ENCODE data around the gene TMC1.

TMC1 gene

GRCh38 chr9:72703574-72703973, 182.2 kb downstream of the TMC1 start:
- Mint-ChIP-seq H3K27ac (no peak overlapping the region), H3K9me3 (no peaks in the 10 kb centered on the region), H3K36me3 (no peaks in the 10 kb centered on the region), H3K4me3 (no peak overlapping the region), H3K4me1 (no peaks in the 10 kb centered on the region), H3K27me3 (no peaks in the 10 kb centered on the region)

DNA sequence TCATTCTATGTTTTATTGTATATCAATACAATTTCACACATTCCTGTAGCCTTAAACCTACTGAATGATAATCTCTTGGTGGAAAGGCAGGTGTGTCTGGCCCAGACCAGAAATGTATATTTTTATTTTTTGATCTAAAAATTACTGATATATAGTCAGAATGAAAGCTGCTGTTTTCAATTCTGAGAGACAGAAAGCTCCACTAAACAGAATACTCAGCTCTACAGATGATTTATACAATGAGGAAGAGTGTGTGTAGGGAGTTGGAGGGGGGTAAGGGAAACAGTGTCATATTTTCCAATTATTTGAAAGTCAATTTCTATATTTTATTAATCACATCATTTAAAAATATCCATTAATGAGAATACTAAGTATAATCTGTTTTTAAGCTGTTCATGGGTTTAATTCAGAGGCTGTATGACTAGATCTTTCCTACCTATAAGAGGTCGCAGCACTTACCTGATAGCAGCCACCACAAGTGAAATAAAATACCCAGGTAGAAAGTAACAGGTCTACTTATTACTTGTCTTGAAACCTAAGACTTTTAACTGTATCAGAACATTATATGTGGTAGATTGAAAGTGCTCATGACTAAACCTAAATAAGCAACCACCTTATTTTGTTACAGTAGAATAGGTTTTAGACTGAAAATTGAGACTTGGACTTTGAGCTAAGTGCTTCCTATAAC, 183.4 kb downstream of the TMC1 start:
- Mint-ChIP-seq H3K36me3 (no peaks in the 10 kb centered on the region), H3K4me1 (no peaks in the 10 kb centered on the region), H3K27ac (no peak overlapping the region), H3K27me3 (no peaks in the 10 kb centered on the region), H3K4me3 (no peak overlapping the region), H3K9me3 (no peaks in the 10 kb centered on the region)

DNA sequence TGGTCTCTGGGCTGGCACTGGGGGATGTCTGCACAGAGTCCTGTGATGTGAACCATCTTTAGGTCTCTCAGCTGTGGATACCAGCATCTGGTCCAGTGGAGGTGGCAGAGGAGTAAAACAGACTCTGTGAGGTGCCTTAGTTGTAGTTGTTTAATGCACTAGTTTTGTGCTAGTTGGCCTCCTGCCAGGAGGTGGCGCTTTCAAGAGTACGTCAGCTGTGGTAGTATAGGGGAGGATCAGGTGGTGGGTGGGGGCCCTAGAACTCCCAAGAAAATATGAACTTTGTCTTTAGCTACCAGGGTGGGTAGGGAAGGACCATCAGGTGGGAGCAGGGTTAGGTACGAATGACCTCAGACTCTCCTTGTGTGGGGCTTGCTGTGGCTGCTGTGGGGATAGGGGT, 197.1 kb downstream of the TMC1 start:
- no peaks in the 10 kb centered on the region for H3K4me1 Mint-ChIP-seq

DNA sequence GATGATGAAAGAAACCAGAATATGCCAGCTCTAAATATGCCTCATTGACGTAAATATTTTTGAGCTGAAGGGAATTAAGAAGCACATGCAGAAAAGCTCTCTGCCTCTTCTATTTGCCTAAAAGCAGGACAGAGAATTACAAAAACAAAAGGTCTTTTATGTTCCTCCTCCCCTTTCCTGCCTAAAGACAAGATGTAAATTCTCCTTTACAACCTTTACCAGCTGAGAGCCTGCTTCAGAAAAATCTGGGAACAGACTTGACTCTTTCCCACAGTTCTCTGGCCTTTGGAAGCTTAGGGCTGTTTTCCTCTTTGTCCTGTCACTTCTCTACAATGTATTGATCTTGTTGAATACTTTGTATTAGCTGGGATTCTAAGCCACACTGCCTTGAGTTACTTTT, 199.7 kb downstream of the TMC1 start:
- H3K4me3 Mint-ChIP-seq = no peak overlapping the region
- H3K36me3 Mint-ChIP-seq = no peaks in the 10 kb centered on the region
- H3K9me3 Mint-ChIP-seq = no peaks in the 10 kb centered on the region
- no peaks in the 10 kb centered on the region for H3K4me1 Mint-ChIP-seq
- no peak overlapping the region for H3K27ac Mint-ChIP-seq
- H3K27me3 Mint-ChIP-seq = peaks cover 2% of the 10 kb centered on the region

More for the DNA sequence above, 197.1 kb downstream of the TMC1 start:
- peaks cover 2% of the 10 kb centered on the region for H3K27me3 Mint-ChIP-seq
- H3K4me3 Mint-ChIP-seq = no peak overlapping the region
- no peaks in the 10 kb centered on the region for H3K36me3 Mint-ChIP-seq
- no peaks in the 10 kb centered on the region for H3K9me3 Mint-ChIP-seq
- no peak overlapping the region for H3K27ac Mint-ChIP-seq

DNA sequence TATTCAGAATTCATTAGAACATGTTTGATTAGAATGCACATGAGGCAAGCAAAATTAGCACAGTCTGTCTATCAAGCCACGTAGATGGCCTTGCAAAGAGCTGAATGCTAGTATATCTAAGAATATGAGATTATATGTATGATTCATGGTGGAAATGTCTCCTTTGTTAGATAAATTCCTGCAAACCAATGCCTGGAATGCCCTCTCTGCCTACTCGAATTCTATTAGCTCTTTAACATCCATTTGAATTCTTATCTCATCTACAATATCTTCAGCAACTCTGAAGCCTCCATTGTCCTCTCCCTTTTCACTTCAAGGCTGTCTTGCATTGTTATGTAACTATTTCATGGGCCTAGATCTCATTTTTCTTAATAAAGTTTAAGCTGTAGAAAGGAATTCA, 205.5 kb downstream of the TMC1 start:
- no peaks in the 10 kb centered on the region for H3K36me3 Mint-ChIP-seq
- no peaks in the 10 kb centered on the region for H3K9me3 Mint-ChIP-seq
- H3K4me3 Mint-ChIP-seq = no peak overlapping the region
- no peak overlapping the region for H3K27ac Mint-ChIP-seq
- H3K4me1 Mint-ChIP-seq = no peaks in the 10 kb centered on the region
- H3K27me3 Mint-ChIP-seq = peaks cover 2% of the 10 kb centered on the region

DNA sequence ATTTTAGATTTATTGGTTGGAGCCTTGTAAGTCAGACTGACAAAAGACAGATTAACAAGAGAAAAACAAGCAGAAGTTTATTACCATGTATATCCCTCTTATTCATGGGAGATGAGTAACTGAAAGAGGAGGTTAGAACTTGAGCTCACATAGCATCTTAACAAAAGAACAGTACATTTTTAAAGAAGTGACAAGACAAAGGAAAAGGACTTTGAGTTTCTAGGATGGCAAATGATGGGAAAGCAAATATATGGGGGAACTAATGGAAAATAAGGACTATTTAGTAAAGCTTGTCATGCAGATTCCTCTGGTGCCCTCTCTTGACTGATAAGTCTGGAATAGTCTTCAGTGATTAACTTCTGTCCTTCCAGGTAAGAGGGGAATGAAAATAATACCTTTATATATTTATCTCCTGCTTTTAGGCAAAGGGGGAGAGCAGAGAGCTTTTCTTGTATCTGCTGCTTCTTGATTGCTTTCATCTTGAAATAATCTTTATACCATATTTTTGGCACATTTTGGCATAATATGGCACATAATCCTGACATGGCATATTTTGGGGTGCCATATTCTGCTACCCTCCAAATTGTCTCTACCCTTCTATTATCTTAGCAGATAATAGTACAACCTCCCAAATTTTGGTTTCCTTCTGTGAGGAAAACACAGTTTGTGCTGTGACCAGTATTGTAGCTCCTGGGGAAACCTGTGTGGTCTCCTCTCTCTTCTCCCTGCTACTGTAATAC, 206.8 kb downstream of the TMC1 start:
- H3K36me3 Mint-ChIP-seq = no peaks in the 10 kb centered on the region
- no peak overlapping the region for H3K27ac Mint-ChIP-seq
- no peak overlapping the region for H3K4me3 Mint-ChIP-seq
- no peaks in the 10 kb centered on the region for H3K4me1 Mint-ChIP-seq
- peaks cover 2% of the 10 kb centered on the region for H3K27me3 Mint-ChIP-seq
- no peaks in the 10 kb centered on the region for H3K9me3 Mint-ChIP-seq

GRCh38 chr9:72733895-72734294, 212.5 kb downstream of the TMC1 start:
- Mint-ChIP-seq H3K4me1 (no peaks in the 10 kb centered on the region), H3K4me3 (no peak overlapping the region), H3K27ac (no peak overlapping the region), H3K36me3 (no peaks in the 10 kb centered on the region), H3K9me3 (no peaks in the 10 kb centered on the region), H3K27me3 (peaks cover 4% of the 10 kb centered on the region)

DNA sequence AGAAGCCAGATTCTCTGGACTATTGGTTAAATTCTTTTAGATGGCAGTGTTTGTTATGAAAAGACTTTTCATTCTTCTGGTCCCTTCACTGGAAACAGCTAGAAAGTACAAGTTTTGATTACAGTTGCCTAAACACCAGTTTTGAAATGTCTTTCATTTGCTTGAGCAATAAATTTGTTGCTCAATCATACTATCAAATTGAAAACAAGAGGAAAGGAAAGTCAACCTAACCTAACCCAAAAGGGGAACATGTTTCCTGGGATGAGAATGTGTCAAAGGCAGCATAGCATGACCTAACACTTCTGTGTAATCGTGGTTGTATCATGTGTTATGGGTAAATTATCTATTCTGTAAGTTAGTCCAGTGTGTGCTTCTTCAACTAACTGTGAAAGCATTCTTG, 213.2 kb downstream of the TMC1 start:
- Mint-ChIP-seq H3K4me3 (no peak overlapping the region), H3K27me3 (peaks cover 4% of the 10 kb centered on the region), H3K27ac (no peak overlapping the region), H3K36me3 (no peaks in the 10 kb centered on the region), H3K9me3 (no peaks in the 10 kb centered on the region), H3K4me1 (no peaks in the 10 kb centered on the region)

DNA sequence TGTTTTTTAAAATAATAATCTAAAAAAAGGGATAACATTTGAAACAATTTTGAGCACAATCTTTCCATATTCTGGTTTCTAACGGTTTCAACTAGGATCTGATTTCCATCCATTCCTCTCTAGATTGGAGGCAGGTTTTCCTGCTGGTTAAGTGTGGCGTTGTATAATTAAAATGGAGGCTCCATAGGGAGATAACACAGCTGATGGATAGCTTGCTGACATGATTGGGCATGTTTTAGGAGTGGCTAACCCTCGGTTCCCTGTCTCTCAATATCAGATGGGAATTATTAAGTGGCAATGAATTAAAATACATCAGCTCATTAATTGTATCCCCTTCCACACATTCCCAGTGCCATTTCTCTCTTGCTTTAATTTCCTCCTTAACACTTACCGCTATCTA, 222.4 kb downstream of the TMC1 start:
- no peak overlapping the region for H3K27ac Mint-ChIP-seq
- H3K36me3 Mint-ChIP-seq = no peaks in the 10 kb centered on the region
- no peaks in the 10 kb centered on the region for H3K4me1 Mint-ChIP-seq
- H3K9me3 Mint-ChIP-seq = no peaks in the 10 kb centered on the region
- H3K27me3 Mint-ChIP-seq = peaks cover 8% of the 10 kb centered on the region
- H3K4me3 Mint-ChIP-seq = no peak overlapping the region

- Mint-ChIP-seq H3K27ac (no peak overlapping the region), H3K27me3 (peaks cover 9% of the 10 kb centered on the region), H3K4me3 (no peak overlapping the region), H3K4me1 (no peaks in the 10 kb centered on the region), H3K36me3 (no peaks in the 10 kb centered on the region), H3K9me3 (no peaks in the 10 kb centered on the region)
These were observed 227.9 kb downstream of the TMC1 start for GRCh38 chr9:72749276-72749675.

DNA sequence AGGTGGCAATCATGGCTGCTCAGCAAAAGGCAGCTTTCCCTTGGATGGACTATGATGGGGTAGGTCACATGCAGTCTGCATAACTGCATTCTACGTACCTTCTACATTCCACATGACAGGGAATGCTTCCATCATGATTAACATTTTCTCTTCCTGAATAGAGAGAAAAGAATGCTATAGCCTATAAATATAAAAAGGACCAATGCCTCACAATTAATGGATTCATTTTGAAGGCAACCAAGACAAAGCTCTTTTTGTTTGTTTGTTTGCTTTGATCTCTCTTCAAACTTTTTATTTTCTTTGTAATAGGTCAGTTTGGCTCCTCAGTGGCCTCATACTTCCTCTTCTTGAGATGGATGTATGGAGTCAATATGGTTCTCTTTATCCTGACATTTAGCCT, 230.1 kb downstream of the TMC1 start:
- Mint-ChIP-seq H3K27me3 (peaks cover 9% of the 10 kb centered on the region), H3K27ac (no peak overlapping the region), H3K9me3 (no peaks in the 10 kb centered on the region), H3K4me3 (no peak overlapping the region), H3K4me1 (no peaks in the 10 kb centered on the region), H3K36me3 (no peaks in the 10 kb centered on the region)

GRCh38 chr9:72753266-72753893, 232.0 kb downstream of the TMC1 start:
- Mint-ChIP-seq H3K4me3 (no peak overlapping the region), H3K4me1 (no peaks in the 10 kb centered on the region), H3K27ac (no peak overlapping the region), H3K36me3 (no peaks in the 10 kb centered on the region), H3K27me3 (peaks cover 10% of the 10 kb centered on the region), H3K9me3 (no peaks in the 10 kb centered on the region)

DNA sequence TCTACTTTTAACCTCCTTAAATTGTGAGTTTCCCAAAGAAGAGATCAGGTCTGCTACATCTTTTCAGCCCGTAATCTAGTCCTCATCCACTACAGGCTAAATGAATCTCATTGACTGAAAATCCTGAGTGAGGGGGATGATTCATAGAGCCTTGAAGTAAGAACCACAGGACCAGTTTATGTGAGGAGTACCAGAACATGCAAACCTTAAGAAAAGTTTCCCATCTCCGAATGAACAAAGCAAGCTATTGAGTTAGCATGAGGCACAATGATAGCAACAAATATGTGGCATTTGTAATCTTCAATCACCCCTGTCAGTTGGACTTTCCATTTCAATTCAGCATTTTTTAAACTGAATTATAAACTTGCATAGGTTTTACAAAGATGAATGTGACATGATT, 234.4 kb downstream of the TMC1 start:
- Mint-ChIP-seq H3K9me3 (no peaks in the 10 kb centered on the region), H3K36me3 (no peaks in the 10 kb centered on the region), H3K4me3 (no peak overlapping the region), H3K27ac (no peak overlapping the region), H3K4me1 (no peaks in the 10 kb centered on the region), H3K27me3 (peaks cover 10% of the 10 kb centered on the region)

- Mint-ChIP-seq H3K9me3 (no peaks in the 10 kb centered on the region), H3K4me3 (no peak overlapping the region), H3K36me3 (no peaks in the 10 kb centered on the region), H3K27ac (no peak overlapping the region), H3K27me3 (peaks cover 12% of the 10 kb centered on the region), H3K4me1 (no peaks in the 10 kb centered on the region)
These were observed 237.5 kb downstream of the TMC1 start for GRCh38 chr9:72758944-72759343.

- no peak overlapping the region for H3K4me3 Mint-ChIP-seq
- H3K27me3 Mint-ChIP-seq = peaks cover 11% of the 10 kb centered on the region
- no peaks in the 10 kb centered on the region for H3K9me3 Mint-ChIP-seq
- no peaks in the 10 kb centered on the region for H3K4me1 Mint-ChIP-seq
- H3K36me3 Mint-ChIP-seq = no peaks in the 10 kb centered on the region
- no peak overlapping the region for H3K27ac Mint-ChIP-seq
These were observed 241.6 kb downstream of the TMC1 start for GRCh38 chr9:72763022-72763421.

- Mint-ChIP-seq H3K27me3 (peaks cover 7% of the 10 kb centered on the region), H3K27ac (no peak overlapping the region), H3K4me1 (no peaks in the 10 kb centered on the region), H3K4me3 (no peak overlapping the region), H3K9me3 (no peaks in the 10 kb centered on the region), H3K36me3 (no peaks in the 10 kb centered on the region)
These were observed 248.1 kb downstream of the TMC1 start for GRCh38 chr9:72769546-72769945.
